GM19351 (cell line): ENCODE data around the gene OBSCN.

Experiments
- ATAC-seq: cut with Tn5 transposase; IDR thresholded peaks from one replicate; pipeline ENCODE4 v1.9.1; 2021; ENCODE audit warnings: mild to moderate bottlenecking, moderate library complexity; ENCODE audit not compliant: unreplicated experiment

OBSCN gene

DNA sequence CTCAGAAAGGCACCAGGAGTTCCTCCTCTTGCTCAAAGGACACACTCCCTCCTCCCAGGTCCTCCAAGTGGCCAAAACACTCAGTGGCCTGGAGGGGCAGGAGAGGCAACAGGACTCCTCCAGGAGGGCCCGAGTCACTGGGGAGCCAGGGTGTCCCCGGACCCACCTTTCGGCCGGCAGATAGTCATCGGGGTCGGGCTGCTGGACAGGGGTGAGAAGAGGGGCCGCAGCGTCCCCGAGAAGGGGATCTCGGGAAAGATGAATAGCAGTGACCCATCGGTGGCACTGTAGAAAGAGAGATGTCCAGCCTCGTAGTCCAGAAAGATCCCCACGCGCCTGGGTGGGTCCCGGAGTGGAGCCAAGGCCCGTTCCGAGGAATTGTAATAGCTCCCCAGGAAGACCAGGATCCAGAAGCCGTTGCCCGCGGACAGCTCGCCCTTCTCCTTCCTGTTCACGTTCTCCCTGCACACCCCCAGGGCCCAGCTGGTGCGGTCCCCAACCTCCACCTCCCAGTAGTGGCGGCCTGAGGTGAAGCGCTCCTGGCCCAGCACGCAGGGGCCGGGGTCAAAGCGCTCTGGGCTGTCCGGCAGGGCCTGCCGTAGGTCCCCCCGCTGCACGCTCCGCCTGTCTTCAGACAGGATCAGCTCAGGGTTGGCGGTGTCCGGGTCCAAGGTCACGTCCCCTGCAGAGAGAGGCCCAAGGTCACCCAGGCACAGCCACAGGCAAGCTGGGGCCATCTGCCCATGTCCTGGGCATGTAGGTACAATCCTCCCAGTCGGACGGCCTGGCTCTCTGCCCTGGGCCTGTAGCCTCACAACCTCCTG lies 186.9 kb downstream of the OBSCN start:
- no peak for ATAC-seq

DNA sequence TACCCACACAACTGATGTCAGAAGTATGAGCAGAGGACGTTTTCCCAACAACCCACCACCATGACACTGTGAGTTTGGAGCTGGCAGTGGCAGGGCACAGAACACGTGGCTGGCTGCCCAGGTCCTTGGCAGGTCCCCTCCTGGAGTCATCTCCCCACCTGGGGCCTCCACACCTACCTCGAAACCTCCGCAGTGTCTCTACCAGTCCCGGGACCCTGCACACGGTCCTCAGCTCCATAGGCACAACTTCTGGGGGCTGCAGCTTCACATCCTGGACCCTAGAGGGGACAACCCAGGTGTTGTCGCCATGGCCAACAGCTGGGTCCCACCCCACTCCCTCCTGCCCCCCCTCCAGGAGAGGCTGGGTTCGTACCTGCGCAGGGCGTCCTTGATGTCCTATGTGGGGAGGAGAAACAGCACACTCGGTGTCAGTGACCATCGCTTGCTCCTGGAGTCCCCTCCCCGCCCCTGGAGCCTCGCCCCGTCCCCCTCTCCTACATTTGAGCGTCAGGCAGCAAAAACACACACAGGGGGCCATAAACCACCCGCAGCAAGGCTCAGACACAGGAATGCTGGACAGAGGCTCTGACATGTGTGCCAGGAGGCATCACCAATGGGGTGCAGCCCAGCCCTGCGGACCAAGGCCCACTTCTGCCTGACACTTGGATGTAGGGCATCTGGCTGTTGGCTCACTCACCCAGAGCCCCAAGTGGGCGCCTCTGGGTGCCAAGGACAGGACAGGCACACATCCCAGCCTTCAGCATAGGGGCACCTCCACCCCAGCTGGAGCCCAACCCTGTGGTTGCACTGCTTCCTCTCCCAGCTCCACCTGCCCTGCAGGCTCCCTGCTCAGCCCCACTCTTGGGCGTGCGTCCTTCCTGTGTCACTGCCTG lies 189.2 kb downstream of the OBSCN start:
- no peak for ATAC-seq

DNA sequence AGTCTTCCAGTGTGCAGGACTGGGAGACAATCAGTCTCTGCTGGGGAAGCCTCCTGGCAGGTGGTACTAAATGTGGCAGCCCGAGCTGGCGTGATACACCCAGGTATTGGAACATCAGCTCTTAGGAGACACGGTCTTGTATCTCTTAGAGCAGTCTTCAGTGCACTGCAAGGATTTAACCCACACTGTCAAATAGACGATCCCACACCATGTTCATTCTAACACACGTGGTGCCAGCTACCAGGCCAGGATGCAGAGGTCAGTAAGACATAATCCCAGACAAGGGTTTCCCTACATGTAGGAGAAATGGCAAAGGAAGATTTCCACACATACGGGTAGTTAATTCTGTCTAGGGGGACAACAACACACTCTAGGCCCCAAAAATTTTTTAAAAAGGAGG lies 190.1 kb downstream of the OBSCN start:
- no peak for ATAC-seq

DNA sequence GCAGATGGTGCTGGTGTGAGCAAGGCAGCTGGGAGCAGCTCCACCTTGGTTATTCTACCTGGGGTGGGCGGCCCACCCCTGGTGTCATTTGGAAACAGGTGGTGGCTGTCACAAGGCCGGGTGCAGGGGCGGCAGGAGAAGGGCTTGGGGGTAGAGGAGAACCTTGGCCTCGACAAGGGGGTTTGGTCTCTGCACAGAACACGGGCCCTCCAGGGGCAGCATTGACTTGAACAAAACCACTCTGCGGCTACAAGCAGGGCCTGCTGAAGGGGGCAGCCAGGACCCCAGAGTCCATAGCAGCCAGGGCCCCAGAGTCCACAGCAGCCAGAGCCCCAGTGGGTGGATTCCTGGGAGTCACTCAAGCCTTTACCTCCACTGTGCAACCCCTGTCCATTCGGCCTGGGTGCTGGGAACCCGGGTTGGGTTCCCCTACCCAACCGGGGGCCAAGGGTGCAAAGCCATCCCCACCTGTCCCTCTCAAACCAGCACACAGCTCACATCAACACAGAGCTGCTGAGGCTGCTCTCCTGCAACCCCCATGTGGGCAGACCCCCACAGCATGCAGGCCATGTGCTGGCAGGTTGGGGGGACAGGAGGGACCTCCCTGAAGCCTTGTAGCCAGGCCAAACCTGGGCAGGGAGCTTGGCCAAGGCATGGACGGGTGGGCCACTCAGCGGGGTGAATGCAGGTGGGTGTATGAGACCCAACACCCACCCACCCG lies 191.1 kb downstream of the OBSCN start:
- ATAC-seq, result no peak

DNA sequence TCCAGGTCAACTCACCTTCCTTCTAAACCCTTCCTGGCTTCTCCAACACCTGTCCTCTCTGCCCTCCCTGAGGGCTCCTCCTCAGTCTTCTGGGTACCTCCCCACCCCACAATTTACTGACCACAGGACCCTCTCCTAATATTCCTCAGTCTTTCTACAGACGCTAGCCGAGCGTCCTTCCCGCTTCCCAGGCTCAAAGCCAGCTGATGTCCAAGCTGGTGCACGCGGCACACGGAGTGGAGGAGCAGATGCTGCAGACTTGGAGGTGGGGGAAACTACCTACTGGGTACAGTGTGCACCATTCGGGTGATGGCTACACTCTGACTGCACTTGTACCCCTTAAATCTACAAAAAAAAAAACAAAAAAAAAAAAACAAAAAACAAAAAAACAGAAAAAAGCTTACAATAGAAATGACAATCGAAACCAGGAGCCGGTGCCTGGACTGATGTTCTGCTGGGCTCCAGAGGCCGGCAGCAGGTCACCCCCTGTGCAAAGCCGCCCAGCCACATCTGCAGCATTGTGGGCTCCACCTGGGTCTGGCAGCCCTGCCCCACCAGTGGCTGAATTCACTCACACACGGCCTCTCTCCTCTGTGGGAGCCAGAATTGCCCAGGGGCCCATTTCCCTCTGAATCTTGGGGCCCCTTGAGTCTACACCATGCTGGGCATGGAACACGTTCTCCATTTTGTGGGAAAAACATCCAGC lies 191.8 kb downstream of the OBSCN start:
- no peak for ATAC-seq

DNA sequence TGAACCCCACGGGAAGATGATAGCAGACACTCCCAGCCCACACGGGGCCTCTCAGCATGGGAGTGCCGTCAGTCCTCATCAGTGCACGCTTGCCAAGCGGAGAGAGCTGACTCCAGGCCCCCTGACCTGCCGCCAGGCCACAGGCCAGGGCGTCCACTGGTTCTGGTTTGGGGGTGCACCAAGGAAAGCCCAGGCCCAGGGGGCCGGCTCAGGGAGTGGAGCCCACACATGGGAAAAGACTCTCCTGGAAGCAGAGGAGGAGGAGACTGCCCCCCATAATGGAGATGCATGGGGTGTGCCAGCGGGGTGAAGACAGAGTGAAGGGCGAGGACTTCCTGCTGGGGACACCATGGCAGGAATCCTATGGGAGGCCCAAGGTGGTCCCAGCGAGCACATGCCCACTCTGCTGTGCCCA lies 192.4 kb downstream of the OBSCN start:
- ATAC-seq, result no peak

DNA sequence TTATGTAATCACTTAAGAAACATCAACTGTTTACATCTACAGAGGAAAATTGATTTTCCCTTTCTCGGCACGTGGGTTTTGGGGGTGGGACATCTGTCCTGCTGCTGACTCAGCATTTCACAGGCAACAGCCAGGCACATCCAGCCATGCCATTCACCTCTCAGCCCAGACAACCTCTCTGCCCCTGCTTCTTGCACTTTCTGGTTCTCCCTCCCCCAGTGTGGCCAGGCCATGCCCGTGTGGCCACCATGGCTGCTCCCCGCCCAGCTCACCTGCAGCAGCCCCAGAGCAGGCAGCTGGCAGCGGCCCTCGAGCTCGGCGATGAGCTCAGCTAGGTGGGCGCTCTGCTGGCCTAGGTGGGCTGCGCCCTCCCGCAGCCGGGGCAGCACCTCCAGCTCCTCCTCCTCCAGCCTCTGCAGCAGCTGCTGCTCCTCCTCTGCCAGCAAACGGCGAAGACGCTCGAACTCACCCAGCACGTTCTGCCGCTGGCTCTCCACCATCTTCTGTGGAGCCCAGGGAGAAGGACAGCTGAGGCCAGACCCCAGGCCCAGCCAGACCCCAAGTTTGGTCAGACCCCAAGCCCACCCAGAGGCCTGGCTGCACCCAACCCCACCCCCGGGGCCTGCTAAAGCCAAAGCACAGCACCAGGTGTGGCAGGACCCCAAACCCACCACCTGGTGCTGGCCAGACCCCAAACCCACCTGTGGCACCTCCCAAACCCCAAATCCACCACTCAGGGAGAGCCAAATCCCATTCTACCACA lies 193.0 kb downstream of the OBSCN start:
- no peak for ATAC-seq

DNA sequence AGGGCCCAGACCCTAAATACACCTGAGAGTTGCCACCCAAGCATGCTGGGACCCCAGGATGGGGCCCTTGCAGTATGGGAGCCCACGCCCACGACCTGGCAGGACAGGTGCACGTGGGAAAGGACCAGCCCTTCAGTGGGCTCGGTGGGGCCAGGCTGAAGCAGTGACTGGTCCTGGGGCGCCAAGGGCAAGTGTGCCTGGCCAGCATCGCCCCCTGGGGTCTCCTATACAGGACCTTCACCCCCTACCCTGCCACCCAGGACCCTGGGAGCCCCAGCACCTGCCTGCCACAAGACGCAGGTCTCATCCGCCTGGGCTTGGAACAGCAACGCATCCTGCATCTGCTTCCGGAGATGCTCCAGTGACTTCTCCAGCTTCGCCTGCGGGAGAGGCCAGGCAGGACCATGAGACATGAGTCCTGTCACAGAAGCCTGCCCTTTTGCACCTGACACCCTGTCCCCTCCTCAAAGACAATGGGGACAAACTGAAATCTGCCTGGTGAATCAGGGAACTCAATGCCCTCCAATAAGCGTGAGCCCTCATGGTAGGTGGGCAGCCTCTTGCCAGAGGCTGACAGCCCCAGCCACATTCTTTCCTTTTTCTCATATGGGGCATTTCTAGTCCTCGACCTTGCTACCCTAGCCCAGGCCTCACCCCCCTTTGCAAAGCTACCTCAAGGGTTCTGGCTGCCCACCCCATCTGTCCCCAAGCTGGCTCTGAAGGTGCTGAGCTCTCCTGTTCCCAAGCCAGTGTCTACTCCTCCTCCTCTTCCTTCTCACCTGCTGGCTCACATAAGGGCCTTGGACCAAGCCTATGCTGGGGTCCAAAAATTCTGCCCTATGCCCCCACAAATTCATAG lies 194.2 kb downstream of the OBSCN start:
- ATAC-seq, result no peak

DNA sequence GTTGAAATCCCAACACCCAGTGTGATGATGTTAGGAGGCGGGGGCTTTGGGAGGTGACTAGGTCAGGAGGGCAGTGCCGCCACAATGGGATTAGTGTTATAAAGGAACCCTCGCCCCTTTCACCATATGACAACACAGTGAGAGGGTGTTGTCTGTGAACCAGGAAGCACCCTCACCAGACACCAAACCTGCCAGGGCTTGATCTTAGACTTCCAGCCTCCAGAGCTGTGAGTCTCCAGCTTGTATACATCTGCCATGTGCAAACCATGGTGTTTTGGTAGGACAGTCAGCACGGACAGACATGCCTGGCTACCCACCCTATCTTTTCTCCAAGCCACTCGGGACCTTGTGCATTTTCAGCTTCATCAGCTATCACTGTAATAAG lies 194.8 kb downstream of the OBSCN start:
- no peak for ATAC-seq

DNA sequence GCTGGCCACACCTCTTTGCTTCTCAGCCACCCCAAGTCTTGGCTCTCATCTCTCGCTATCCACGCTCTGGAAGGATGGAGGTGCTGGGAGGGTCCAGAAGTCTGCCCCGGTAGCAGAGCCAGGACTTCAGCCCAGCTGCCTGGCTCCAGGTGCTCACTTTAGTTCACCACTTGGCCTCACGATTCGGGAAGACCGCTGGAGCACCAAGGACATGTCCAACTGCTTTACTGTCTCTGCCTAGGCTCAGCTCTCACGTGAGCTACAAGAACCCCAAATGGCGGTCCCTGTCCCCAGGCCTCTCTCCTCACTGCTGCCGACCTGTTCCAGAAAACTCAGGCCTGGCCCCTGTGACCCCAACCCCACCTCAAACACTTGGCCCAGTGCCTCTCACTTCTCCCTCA lies 195.4 kb downstream of the OBSCN start:
- ATAC-seq, result no peak

DNA sequence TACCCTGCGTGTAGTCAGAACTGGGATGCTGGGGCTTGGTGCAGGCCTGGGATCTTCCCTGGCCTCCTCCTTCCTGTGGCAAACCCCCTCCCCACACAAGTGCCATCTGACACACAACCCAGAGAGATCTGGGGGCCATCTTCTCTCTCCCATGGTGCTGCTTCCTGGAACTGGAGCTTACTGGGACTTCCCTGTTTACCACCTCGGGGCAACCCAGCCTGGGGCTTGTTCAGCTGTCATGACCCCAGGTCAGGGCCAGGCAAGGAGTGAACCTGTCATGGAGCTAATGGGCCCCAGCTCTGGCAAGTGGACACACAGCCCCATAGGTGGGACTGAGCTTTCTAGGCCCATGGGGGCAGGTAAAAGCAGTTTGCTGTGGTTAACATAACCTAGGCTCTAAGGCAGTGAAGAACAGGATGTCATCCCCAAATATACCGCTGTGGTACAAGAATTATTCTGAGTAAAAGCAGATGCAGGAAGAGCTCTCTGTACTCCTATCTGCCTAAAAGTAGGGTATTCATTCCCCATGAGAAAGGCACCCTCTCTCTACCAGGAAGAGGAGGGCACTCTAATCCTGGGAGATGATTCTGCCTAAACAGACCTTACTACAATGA lies 196.4 kb downstream of the OBSCN start:
- ATAC-seq, result no peak

DNA sequence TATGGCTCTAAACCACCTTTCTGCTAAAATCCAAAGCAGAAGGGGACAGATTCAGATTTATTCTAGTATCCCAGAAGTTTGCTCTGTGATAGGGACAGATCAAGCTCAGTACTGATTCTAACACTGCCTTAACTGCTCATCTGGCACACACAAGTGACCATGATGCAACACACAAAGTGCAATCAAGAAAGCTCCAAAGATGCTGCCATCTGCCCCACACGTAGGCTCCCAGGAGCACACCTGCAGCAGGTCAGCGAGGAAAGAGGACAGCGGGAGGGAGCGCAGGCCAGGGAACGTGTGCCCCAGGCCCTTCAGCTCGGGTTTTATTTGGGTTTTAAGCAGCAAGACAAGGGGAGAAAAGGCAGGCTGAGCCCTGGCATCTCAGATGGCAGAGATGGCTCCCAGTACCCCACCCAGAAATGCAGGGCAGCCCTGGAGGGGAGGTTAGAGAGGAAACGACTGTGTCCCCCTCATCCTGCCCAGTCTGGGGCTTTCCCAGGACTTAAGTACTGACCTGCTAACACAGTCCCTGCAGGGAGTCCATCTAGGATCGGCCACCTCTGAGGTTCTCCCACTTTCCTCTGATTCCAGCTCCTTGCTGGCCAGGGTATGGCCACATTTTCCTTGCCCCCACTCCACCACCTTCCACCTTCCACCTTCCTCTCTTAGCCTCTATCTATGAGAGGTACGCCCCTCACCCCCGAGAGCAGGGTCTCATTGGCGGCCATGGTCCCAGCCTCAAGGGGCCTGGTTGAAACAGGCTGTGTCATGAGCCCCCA lies 197.5 kb downstream of the OBSCN start:
- no peak for ATAC-seq

DNA sequence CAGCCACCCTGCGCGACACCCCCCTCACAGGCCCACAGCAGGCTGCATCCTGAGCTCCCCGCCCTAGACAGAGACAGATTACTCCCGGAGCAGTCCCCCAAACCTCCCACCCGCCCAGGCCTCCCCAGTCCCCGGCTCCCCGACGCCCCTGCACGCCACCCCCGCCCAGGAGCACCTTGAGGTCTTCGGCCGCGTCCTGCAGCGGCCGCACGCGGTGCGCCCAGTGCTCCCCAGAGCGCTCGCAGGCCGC lies 198.1 kb downstream of the OBSCN start:
- ATAC-seq, result peak; percentile 25

DNA sequence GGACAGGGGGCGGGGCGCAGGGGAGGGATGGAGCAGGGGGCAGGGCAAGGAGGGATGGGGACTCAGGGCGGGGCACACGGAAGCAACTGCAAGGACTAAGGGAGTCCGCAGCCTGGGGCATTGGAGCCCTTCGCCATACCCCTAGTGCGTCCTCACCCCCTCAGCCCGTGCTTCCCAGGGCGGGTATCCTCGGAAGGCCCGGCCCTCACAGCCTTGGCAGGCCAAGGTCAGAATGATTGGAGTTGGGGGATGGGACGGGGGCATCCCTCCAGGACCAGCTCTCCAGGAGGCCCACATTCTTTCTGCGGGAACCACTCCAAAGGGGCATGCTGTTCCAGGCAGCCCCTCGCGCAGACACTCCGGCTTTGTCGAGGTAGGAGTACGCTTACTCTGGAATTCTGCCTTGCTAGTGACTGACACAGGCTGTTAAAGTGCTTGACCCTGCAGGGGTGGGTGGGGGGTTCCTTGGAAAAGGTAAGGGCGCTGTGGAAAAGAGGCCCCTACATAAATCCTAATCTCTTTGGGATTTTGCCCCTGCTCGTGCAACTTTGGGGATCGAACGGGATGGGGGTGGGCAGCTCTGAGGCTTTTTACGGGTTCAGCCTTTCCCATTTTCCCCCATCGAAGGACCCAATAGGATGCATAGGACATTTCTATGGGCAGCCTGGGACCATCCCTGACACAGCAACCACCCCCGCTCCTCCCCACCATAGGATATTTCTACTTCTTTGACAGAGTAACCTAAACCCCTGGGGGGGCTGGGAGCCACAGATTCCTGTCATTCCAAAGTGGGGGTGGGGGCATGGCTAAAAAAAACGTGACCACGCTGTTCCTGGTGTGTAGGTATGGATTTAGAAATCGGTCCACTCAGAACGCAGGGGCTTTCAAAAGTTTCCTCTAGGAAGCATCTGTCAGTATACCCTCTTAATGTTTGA lies 199.5 kb downstream of the OBSCN start:
- ATAC-seq, result no peak

DNA sequence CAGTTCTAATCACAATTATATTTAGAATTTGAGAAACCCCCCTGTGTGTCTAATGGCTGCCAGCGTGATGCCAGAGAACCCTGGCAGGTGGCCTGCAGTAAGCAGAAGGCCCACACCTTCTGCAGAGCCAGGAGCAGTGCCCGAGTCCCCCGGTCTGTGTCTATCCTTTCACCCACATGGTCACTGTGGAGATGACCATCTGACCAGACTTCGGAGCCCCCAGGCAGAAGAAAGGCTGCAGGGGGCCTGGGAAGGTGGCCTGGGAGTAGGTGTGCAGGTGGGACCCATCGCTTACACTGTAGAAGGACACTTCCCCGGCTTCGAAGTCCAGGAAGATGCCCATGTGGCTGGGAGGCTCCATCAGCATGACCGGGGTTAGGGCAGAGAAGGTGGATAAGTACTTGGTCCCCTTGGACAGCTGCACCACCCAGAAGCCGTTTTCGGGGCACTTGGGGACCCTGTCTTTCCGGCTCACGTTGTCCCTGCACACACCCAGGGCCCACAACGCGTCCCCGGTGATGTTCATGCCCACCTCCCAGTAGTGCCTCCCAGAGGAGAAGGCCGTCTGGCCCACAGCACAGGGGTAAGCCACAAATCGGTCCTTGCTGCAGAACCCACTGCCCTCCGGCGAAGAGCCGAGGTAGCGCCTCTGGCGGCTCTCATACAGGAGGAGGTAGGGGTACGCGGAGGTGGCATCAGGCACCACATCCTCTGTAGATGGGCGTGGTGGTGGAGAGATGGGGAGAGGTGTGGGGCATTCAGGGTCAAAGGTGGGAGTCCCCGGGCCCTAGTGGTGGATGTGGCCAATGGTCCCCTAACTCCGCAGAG lies 200.4 kb downstream of the OBSCN start:
- no peak for ATAC-seq
